Esophagus mucosa (tissue), 1 donor: ENCODE results near the gene IFRD1. TPM values are rescaled to one million over a fixed set of nuclear protein-coding genes. Genes with fewer than 3 reads are reported as not detected.

Experiments used
- ATAC-seq: fragments of 200-7000 bp; cut with Tn5 transposase; one replicate; pipeline ENCODE4 v1.9.1; 2020
- total RNA-seq: library from RNA; stranded (reverse); gene quantifications from one replicate; pipeline ENCODE4 v1.2.4, GENCODE V29; 2023
- donor health status: DM: yes; HTN: yes; CAD: no.

IFRD1 gene, protein sequence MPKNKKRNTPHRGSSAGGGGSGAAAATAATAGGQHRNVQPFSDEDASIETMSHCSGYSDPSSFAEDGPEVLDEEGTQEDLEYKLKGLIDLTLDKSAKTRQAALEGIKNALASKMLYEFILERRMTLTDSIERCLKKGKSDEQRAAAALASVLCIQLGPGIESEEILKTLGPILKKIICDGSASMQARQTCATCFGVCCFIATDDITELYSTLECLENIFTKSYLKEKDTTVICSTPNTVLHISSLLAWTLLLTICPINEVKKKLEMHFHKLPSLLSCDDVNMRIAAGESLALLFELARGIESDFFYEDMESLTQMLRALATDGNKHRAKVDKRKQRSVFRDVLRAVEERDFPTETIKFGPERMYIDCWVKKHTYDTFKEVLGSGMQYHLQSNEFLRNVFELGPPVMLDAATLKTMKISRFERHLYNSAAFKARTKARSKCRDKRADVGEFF
- 38.3 TPM for total RNA-seq

DNA sequence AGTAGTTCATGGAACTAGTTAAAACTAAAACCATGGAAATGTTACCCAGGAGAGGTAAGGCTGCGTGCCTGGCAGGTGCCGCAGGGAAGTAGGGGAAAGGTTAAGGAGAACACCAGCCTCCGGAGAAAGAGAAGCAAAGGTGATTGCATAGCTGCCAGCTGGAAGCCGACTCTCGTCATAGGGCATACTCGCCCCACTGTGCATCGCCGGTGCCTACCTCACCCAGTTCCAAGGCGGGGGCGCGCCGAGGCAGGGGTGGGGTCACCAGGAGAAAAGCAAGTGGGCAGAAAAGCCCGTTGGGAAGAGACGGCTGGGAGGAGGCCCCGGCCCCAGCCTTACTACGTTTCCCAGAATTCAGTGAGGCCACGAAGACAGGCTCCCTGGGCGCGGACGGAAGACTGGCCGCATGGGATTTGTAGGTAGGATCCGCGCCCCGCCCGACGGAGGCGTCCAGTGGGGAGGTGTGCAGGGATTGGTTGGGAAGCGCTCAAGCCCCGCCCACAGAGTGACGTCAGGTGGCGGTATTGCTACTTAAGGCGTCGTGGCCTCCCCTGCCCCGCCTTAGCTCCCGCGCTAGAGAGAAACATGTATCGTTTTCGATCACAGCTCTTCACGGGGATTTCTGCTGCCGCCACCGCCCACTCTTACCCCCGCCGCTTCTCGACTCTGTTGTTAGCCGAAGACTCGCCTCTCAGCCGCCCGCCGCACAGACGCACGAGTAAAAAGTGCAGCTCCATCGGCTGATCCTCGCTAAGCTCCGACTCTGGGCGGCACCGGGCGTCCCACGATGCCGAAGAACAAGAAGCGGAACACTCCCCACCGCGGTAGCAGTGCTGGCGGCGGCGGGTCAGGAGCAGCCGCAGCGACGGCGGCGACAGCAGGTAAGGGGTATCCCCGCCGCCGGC, at the start of gene IFRD1:
TSS of gene IFRD1 (plus strand) at position 559 of the 905 bp plus-strand sequence. CDS start at position 788, 229 bp downstream.
- peak; percentile 95 for ATAC-seq

DNA sequence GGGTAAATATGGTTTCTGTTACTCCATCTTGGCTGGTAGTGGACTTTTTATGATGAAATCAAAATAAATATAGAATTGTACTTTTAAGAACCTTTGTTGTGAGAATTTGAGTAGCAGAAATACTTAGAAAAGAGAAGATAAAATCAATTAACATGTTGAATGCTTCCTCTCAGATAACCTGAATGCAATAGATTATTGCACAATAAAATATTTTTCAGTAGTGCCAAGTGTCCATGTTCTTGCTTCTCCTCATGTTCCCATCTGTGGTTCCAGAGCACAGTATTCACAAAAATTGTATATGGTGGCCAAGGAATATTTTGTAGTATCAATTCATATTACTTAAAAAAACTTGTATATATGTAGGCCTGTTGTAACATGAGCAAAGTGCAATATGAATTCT, 45.9 kb upstream of the IFRD1 start:
- ATAC-seq: no peak

DNA sequence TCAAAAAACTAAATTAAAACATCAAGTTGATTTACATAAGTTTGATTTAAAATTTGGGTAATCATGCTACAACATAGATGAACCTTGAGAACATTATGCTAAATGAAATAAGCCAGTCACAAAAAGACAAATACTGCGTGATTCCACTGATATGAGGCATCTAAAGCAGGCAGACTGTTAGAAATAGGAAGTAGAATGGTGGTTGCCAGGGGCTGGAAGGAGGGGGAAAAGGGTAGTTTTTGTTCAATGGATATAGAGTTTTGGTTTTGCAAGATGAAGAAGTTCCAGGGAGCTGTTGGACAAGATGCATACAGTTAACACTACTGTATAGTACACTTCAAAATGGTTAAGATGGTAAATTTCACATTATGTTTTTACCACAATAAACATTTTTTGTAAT, 45.0 kb upstream of the IFRD1 start:
- no peak for ATAC-seq

DNA sequence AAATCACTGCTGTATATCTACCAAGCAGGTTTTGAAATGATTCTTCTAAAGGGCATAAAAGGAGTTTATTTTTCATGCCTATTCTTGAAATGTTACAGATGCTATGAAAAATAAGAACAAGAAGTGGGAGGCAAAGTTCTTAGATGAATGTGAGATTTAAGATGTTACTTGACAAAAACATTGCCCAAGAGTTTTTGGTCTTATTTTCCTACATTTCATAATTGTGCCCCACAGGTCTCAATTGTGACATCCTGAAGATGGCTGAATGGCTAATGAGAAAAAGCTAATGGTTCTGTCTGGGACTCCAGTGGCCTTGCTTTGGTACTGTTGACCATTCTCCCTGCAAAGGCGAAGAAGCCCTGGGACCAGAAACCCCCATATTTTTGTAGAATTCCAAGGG, 43.0 kb upstream of the IFRD1 start:
- no peak for ATAC-seq

DNA sequence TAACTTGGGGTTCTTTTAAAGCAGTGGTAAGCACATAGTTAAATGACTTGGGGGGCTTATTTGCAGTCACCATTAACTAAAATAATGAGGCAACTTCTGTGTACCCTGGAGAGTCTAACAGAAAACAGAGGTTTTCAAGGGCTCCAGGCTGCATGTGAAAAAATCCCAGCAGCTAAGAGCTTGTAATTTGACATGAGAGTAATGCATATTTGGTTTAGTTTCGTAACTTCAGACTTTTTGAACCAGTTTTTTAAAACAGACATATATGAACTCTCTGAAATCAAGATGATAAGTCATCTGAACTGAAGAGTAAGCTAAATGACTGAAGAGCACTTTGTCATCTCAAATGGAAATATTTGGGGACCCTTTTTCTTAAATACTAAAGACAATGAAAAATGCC, 40.2 kb upstream of the IFRD1 start:
- no peak for ATAC-seq

DNA sequence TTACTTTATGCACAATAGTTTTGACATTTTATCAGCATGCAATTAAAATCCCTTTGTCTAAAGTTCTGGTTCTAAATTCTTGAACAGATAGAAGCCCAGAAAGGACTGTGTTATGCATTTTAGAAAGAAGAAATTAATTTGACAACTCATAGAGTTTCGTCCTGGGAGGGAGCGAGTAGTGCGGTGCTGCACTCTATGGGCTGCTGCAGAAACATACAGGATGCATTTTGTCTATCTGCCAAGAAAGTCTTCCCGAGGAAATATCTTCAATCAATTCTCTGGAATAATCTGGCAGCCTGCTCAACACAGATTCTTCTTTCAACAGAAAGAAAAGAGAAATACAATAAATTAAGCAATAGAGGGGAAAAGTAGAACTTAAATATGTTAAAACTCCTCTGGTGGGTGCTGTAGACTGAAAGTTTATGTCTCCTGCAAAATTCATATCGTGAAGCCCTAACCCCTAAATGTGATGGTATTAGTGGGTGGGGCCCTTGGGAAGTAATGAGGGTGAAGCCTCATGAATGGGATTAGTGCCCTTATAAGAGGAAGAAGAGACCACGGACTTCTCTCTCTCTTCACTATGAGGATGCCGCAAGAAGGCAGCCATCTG, 39.0 kb upstream of the IFRD1 start:
- ATAC-seq: no peak

DNA sequence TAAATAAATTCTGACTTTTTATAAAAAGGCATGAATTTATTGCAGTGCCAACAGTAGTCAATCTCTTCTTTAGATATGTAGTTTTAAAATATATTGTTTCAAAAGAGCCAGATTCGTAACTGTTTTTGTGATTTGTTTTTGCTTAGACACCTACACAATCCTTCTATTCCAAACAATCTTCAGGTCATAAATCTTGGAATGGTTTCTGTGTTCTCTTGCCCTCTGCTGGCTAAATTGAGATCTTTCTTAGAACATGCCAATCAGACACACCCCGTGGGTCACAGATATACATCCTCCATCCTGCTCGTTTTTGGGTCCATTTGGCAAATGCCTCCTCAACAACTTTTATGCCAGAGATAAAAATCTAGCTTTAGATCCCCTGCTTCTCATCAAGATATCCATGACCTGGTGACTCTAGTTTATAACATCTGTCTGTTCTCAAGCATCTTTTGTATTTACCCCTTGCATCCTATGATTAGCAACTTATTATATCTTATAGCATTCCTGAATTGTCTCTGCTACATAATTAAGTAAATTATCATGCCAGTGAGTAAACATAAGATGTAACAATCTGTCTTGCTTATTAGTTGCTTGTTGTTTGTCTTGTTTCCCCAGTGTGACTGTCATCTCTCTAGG, 35.3 kb upstream of the IFRD1 start:
- peak; percentile 53 for ATAC-seq

DNA sequence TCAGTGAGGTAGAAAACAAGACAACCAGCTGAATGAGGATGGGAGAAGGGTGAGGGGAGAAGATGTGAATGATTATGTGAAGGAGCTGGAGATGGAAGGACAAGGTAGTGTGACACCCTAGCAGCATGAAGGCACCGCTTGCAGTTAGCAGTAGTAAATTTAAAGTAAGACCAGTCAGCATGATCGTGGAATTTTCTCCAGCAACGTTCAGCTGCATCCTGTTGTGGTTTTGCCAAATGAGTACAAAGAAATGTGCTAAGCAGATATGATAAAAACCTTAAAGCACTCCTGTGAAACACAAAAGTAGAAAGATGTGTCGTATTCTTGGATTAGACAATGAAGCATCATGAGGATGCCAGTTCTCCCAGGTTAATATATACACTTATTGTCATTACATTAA, 34.1 kb upstream of the IFRD1 start:
- no peak for ATAC-seq

DNA sequence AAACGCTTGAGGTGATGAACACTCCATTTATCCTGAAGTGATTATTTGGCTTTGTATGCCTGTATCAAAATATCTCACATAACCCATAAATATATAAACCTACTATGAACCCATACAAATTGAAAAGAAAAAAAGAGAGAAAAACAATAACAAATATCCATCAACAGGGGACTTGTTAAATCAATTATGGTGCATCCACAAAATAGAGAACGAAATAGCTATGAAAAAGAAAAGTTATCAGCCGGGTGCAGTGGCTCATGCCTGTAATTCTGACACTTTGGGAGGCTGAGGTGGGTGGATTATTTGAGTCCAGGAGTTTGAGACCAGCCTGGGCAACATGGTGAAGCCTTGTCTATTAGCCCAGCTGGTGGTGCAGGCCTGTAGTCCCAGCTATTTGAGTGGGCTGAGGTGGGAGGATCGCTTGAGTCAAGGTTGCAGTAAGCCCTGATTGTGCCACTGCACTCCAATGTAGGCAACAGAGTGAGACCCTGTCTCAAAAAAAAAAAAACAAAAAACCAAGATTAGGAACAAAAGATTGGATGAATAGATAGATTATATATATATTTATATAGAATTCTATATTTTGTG, 30.6 kb upstream of the IFRD1 start:
- ATAC-seq: no peak

DNA sequence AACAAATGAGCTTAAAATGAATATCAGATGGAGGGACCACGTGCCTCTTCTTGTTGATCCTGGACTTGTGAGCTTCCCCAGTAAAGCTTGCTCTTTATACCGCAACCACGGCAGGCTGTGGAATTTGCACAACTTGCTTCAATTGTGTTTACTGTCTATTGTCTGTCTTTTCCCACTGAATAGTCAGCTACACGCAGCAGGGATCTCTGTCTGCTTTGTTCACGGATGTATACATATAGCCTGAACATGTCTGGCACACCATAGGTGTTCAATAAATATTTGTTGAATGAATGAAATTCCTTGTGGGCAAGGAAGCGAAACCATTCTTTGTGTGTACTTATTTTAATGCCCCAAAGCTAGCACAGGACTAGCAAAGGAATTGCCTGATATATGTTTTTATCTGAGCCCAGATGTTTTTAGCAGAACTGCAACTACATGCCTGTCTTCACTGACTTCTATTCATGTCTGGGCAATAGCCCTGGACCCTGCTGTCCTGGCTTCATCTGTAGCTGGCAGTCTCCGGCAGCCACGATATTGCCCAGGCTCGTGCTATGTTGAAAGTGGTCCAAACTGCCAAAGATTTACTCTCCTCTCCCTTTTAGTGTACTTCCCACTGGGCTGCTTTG, 29.9 kb upstream of the IFRD1 start:
- peak; percentile 64 for ATAC-seq

DNA sequence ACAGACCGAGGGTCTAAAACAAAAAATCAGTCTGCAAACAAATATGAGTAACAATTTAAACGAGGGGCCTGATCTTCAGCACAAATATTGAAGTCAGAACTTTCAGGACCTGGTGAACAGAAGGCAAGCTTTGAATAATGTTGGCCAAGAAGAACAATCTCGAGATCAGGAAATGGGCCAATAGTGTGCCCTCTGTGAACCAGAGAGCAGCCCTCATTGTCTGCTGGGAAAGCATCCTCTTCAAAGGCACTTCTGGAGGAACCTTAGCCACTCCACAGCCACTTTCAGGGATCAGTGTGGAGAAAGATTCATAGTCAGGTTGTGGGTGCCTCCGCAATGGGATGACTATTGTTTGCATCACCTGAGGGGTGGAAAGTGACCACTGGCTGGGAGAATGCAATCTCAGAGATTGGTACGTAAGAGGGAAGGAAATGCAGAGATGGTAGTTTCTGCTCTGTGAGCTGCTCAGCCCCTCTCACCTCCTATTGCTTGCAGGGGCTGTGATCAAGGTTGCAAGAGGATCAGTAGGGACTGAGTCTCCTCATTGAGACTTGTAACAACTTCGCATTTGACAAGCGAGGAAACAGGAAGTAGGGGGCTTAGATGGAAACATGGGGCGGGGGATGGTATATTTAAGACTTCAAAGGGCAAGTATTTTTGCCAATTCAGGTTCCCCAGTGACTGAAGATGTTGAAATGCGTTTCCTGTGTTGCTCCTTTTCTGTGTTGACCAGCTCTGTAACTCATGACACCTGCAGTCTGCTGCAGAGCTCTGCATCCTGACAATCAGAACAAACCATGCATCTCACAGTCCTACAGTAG, 28.4 kb upstream of the IFRD1 start:
- no peak for ATAC-seq

DNA sequence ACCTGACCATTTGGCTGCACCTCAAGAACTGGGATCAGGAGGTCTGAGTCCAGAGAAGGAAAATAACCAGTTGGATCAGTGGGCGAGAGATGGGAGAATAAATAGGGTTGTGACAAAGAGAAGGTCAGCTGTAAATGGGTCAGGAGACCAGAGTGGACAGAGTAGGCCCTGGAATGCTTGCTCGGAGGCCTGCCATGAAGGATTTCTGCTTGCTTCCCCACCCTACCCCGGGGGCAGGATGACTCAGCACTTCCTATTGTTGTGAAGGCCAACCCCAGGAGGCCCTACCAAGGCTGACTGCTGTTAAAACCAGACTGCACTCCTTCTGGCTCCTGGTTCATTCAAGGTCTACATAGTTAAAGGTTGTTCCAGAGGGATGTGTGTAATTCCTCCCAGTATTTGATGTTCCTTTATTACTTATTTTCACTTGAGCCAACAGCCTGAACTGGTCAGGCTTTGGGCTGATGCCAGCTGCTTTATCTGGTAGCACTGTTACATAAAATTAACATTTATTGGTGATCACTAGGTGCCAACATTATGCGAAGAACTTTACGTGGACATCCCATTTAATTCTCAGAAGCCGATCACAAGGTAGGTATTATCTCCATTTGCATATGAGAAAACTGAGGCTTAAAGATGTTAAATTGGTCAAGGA, 27.3 kb upstream of the IFRD1 start:
- ATAC-seq: peak; percentile 92

DNA sequence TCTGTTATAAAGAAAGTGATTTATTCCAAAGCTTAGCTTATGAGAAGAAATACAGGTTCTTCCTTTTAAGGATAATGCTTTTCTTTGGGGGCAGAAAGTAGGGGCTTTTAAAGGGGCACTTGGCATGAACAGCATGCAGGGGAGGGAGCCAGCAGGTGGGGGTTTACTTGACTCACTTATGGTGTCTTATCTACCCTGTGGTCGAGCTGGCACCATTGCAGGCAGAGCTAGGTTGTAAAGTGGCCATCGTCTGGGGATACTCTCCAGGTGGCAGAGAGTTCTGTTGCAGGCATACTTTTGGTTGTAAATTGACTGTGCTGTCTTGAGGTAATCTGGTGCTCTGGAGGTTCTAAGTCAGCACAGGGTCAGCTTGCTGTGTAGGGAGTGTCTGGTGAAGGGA, 26.3 kb upstream of the IFRD1 start:
- ATAC-seq: no peak

DNA sequence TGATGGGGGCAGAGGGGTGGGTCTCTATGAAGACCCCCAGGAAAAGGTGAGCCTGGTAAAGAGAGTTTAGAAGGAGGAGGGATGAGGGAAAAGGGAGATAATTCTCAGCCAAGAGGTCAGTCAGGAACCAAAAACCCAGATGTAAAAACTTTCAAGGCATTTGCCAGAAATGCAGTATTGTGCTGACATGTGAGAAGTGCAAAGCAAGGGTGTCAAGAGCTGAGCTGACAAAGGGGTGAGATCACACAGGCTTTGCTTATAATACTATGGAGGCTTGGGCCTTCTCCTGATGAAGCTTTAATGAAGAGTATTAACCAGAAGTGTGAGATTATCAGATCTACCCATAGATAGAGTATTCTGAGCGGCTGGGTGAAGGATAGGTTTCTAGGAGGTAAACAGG, 22.3 kb upstream of the IFRD1 start:
- no peak for ATAC-seq

DNA sequence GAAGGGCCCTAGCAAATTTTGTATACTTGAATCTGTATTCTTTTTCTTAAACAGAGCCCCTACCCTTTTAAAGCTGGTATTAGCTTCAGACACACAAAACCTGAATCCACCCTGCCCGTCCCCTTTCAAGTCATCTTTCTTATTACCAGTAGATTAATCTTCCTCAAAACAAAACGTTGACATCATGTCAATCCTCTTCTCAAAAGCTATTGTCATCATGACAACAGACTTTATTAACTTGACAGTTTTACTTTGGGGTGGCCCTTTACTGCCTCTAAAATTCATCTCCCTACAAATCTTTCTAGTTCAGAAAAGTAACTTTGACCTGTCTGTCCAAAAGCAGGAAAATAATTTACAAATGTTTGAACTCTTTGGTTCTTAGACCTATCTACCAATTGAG, 21.5 kb upstream of the IFRD1 start:
- ATAC-seq: no peak

DNA sequence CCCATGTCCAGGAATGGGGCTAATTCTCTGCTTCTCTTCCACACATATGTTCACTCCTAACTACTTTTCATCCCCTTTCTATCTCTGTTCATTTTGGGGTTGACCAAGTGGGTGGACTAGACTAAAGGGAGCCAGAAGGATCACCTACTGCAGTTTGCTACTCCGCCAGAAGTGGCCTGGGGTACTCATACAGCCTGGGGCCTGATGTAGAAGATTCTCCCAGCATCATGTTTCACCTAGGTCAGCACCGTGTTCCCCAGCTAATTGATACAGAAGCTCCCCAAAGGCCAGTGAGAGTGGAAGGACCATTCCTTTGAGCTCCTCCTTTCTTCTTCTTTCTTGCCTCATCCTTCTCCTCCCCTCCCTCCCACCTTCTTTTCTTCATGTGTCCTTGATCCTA, 19.6 kb upstream of the IFRD1 start:
- no peak for ATAC-seq

DNA sequence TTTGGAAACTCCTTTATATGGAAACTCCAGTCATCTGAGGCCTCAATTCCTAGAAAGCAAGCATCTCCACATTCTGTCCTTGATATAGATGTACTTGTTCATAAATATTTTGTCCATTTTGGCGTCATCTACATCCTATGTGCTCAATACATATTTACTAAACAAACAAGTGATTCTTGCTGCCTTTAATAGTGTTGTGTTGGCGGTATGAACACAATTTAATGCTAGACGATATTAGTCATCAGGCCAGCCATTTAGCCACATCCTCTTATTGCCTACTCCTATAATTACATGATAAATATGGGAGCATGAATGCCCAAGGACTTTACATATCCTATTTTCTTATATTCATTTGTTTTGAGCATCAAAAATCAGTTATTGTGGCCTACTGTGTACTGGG, 18.5 kb upstream of the IFRD1 start:
- ATAC-seq: no peak

DNA sequence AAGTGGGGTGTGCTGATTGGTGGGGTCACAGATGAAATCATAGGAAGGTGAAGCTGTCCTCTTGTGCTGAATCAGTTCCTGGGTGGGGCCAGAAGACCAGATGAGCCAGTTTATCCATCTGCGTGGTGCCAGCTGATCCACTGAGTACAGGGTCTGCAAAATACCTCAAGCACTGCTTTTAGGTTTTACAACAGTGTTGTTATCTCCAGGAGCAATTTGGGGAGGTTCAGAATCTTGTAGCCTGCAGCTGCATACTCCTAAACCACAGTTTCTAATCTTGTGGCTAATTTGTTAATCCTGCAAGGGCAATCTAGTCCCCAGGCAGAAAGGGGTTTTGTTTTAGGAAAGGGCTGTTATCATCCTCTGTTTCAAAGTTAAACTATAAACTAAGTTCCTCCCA, 17.0 kb upstream of the IFRD1 start:
- ATAC-seq: no peak

DNA sequence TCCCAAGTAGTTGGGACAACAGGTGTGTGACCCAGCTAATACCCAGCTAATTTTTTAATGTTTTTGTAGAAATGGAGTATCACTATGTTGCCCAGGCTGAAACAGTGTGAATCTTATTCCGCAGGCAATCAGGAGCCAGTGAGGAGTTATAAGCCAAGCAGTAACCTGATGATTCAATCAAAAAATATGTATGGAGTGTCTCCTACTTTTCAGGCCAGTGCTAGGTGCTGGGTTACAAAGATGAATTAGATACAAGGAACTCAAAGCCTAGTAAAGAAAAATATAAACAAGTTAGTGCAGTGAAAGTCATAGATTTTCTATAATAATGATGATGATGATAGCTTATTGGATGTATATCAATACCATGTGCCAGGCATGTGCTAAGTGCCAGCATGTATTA, 13.2 kb upstream of the IFRD1 start:
- ATAC-seq: no peak

DNA sequence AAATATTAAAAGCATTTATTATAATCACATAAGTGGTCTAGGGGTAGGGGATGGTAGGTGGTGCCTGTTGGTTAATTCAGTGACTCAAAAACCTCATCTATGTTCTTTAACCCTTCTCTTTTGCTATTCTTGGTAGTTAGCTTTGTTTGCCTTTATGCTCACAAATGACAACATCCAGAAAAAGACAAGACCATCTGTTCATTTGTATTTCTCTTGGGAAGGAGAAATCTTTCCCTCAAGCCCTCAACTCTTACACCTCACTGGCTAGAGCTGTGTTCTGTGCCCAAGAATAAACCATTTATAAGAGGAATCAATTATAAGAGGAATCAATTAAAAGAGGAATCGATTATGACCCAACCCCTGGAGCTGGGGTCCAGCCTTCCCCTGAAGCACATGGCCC, 10.8 kb upstream of the IFRD1 start:
- ATAC-seq: no peak
